ENCODE data around the gene TUSC2. TPM values are rescaled to one million over a fixed set of nuclear protein-coding genes. Genes with fewer than 3 reads are reported as not detected.
A peak's percentile ranks its signal among the peaks of the same experiment; 100 is the strongest.

TUSC2 gene
- total and polyA plus RNA-seq, 9 of the 15 experiments (the other 6 are each of a cell fraction or from before 2014, with no cell fraction given), result 2.8 to 67.5 (median 25.8) TPM

DNA sequence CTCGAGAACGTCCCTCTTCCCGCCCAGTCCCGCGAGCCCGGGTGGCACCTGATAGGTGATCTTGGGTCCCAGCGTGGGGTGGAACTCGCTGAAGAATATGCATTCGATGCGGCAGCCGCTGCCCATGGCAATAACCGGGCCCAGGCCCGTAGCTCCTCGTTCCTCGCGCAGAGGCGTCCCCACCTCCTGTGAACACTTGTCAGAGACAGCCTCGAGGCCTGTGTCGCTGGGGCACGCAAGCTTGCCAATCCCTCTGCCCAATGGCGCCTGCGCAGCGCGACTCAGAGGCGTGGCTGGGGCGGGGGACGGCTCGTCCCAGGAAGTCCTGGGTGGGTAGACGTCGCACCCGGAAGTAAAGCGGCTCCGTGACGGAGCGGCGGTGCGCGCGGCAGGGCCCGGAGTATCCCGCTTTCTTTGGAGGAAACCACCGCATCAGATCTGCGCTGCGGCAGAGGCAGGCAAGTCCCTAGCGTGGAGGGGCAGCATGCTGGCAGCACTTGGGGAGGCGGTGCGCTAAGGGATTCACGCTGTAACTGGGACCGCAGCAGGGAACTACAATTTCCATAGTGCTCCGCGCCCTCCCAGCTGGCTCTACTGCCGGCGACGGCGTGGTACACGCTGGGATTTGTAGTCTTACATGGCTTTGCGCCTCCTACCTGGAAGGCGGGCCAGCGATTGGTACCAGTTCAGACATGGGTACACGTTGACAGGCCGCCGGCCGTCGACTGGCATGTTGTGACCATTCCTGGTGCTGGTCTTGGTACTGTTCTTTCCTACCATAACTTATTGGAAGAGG lies 22.7 kb upstream of the TUSC2 start, which contains the start of the genes CYB561D2 and NPRL2 (continued):
- peak; percentile 88 for TF ChIP-seq NR2C2 (CRISPR knock-in tag; IDR thresholded peaks at IDR 0.05)
- peak; percentile 98 for TF ChIP-seq NR2C2 (tag; IDR thresholded peaks at IDR 0.05)
- TF ChIP-seq, protein P1, sequence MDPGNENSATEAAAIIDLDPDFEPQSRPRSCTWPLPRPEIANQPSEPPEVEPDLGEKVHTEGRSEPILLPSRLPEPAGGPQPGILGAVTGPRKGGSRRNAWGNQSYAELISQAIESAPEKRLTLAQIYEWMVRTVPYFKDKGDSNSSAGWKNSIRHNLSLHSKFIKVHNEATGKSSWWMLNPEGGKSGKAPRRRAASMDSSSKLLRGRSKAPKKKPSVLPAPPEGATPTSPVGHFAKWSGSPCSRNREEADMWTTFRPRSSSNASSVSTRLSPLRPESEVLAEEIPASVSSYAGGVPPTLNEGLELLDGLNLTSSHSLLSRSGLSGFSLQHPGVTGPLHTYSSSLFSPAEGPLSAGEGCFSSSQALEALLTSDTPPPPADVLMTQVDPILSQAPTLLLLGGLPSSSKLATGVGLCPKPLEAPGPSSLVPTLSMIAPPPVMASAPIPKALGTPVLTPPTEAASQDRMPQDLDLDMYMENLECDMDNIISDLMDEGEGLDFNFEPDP (CRISPR knock-in tag; IDR thresholded peaks at IDR 0.05), result no peak
- peak; percentile 49; the same call in 1 of the 2 replicates for TF ChIP-seq ZNF583 (CRISPR knock-in tag; IDR thresholded peaks at IDR 0.05)
- no peak for TF ChIP-seq FOS (IDR thresholded peaks at IDR 0.05; ENCODE audit: extremely low read depth, insufficient read length)
- TF ChIP-seq, protein P2, sequence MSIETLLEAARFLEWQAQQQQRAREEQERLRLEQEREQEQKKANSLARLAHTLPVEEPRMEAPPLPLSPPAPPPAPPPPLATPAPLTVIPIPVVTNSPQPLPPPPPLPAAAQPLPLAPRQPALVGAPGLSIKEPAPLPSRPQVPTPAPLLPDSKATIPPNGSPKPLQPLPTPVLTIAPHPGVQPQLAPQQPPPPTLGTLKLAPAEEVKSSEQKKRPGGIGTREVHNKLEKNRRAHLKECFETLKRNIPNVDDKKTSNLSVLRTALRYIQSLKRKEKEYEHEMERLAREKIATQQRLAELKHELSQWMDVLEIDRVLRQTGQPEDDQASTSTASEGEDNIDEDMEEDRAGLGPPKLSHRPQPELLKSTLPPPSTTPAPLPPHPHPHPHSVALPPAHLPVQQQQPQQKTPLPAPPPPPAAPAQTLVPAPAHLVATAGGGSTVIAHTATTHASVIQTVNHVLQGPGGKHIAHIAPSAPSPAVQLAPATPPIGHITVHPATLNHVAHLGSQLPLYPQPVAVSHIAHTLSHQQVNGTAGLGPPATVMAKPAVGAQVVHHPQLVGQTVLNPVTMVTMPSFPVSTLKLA (conservative IDR thresholded peaks at IDR 0.05), result peak; percentile 74 to 89
- TF ChIP-seq, protein P3, sequence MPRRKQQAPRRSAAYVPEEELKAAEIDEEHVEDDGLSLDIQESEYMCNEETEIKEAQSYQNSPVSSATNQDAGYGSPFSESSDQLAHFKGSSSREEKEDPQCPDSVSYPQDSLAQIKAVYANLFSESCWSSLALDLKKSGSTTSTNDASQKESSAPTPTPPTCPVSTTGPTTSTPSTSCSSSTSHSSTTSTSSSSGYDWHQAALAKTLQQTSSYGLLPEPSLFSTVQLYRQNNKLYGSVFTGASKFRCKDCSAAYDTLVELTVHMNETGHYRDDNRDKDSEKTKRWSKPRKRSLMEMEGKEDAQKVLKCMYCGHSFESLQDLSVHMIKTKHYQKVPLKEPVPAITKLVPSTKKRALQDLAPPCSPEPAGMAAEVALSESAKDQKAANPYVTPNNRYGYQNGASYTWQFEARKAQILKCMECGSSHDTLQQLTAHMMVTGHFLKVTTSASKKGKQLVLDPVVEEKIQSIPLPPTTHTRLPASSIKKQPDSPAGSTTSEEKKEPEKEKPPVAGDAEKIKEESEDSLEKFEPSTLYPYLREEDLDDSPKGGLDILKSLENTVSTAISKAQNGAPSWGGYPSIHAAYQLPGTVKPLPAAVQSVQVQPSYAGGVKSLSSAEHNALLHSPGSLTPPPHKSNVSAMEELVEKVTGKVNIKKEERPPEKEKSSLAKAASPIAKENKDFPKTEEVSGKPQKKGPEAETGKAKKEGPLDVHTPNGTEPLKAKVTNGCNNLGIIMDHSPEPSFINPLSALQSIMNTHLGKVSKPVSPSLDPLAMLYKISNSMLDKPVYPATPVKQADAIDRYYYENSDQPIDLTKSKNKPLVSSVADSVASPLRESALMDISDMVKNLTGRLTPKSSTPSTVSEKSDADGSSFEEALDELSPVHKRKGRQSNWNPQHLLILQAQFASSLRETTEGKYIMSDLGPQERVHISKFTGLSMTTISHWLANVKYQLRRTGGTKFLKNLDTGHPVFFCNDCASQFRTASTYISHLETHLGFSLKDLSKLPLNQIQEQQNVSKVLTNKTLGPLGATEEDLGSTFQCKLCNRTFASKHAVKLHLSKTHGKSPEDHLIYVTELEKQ (CRISPR knock-in tag; IDR thresholded peaks at IDR 0.05), result no peak
- no peak for TF ChIP-seq PHTF2 (CRISPR knock-in tag; IDR thresholded peaks at IDR 0.05)
- 0 out of 4 replicates have a peak, but pooled peaks of 1 of the 2 experiments have one; percentile 62 for TF ChIP-seq TEAD1 (CRISPR knock-in tag; IDR thresholded peaks at IDR 0.05)
- TF ChIP-seq PHB2 (IDR thresholded peaks at IDR 0.05; ENCODE audit: low read depth), result no peak
- no peak; the same call in 1 of the 2 replicates for TF ChIP-seq CREB3 (tag; conservative IDR thresholded peaks at IDR 0.05; ENCODE audit: low read depth)
- peak; percentile 100 for TF ChIP-seq ZNF143 (CRISPR knock-in tag; IDR thresholded peaks at IDR 0.05)
- no peak for TF ChIP-seq ZNF75A (CRISPR knock-in tag; IDR thresholded peaks at IDR 0.05)
- no peak for TF ChIP-seq CCAR2 (IDR thresholded peaks at IDR 0.05; ENCODE audit: low read depth, low read length)
- TF ChIP-seq GTF2E2 (tag; IDR thresholded peaks at IDR 0.05), result no peak
- peak; percentile 91 for TF ChIP-seq E2F8 (IDR thresholded peaks at IDR 0.05; ENCODE audit: low read depth, partially characterized antibody)
